A673 (cell line): ENCODE results near the gene MRTFA. TPM values are rescaled to one million over a fixed set of nuclear protein-coding genes. Genes with fewer than 3 reads are reported as not detected.

Experiments
- BruUV-seq: library from RNA; stranded (reverse); fragments of 400-500 nt; replicated peaks from 2 replicates; lab custom pipeline; 2021; lab: Mats Ljungman, UMichigan
- CTCF ChIA-PET: fragments of 300-600 bp; sonication (Branson Sonifier 250); formaldehyde crosslinking; loops from one replicate; lab custom pipeline; 2022; ENCODE audit warnings: antibody characterized with exemption; lab: Charles Lee
- POLR2A ChIA-PET: fragments of 300-600 bp; sonication (Branson Sonifier 250); formaldehyde crosslinking; loops from one replicate; lab custom pipeline; 2022; ENCODE audit warnings: antibody characterized with exemption; ENCODE audit not compliant: low non-redundant PET; lab: Charles Lee
- DNase-seq: peaks from one replicate; pipeline ENCODE4 v3.0.0-alpha.2; 2015; ENCODE audit warnings: low spot score
- H3K27ac ChIP-seq: fragments of 200-600 bp; sonication (generic); 2 replicates; pipeline ENCODE4 v1.5.1; 2016; ENCODE audit warnings: mixed run types, low read depth, mild to moderate bottlenecking, mixed read lengths, antibody characterized with exemption, low read length; ENCODE audit not compliant: poor library complexity, severe bottlenecking
- H3K27me3 ChIP-seq: fragments of 200-600 bp; sonication (generic); replicated peaks from 2 replicates; pipeline ENCODE4 v1.6.1; 2017; ENCODE audit warnings: mixed run types, low read depth, mild to moderate bottlenecking, mixed read lengths, antibody characterized with exemption, low read length; ENCODE audit not compliant: insufficient read depth, poor library complexity
- H3K36me3 ChIP-seq: fragments of 200-600 bp; sonication (generic); 2 replicates; pipeline ENCODE4 v1.6.1; 2016; ENCODE audit warnings: mixed run types, mild to moderate bottlenecking, mixed read lengths, antibody characterized with exemption, low read length; ENCODE audit not compliant: insufficient read depth, poor library complexity, severe bottlenecking
- H3K4me1 ChIP-seq: fragments of 200-600 bp; sonication (generic); 2 replicates; pipeline ENCODE4 v1.6.1; 2017; ENCODE audit warnings: mixed run types, mild to moderate bottlenecking, mixed read lengths, antibody characterized with exemption, low read length; ENCODE audit not compliant: insufficient read depth, poor library complexity, severe bottlenecking
- H3K4me3 ChIP-seq: fragments of 200-600 bp; sonication (generic); 2 replicates; pipeline ENCODE4 v1.5.1; 2016; ENCODE audit warnings: low read depth, mixed run types, mild to moderate bottlenecking, mixed read lengths, low read length; ENCODE audit not compliant: poor library complexity, severe bottlenecking
- H3K9me3 ChIP-seq: fragments of 200-600 bp; sonication (generic); 2 replicates; pipeline ENCODE4 v1.6.1; 2016; ENCODE audit warnings: mixed run types, low read depth, mild to moderate bottlenecking, mixed read lengths, antibody characterized with exemption, low read length; ENCODE audit not compliant: poor library complexity, severe bottlenecking
- EZH2 ChIP-seq: fragments of 200-600 bp; sonication (generic); IDR thresholded peaks from 2 replicates; pipeline ENCODE4 v1.6.1; 2017; ENCODE audit warnings: borderline replicate concordance, low read depth, mild to moderate bottlenecking, mixed read lengths, antibody characterized with exemption, low read length; ENCODE audit not compliant: poor library complexity, severe bottlenecking
- intact Hi-C: fragments of 100-400 bp; cut with micrococcal nuclease; formaldehyde crosslinking; loops from one replicate; pipeline ENCODE4 v1.10.0; 2022; ENCODE audit not compliant: unreplicated experiment
- total RNA-seq: library from RNA; stranded (reverse); gene quantifications from 2 replicates; pipeline ENCODE4 v1.2.3, GENCODE V29; 2021
- TF ChIP-seq, protein P1 (sequence below): fragments of 300-800, 200-600 bp; sonication (generic); conservative IDR thresholded peaks from 2 replicates; pipeline ENCODE4 v1.5.1; 2017; ENCODE audit warnings: low read depth, mild to moderate bottlenecking, antibody characterized with exemption, low read length, moderate library complexity, mixed read lengths

MRTFA gene
- total RNA-seq, 1 experiment from 2014 or later = 35.8 TPM

- Histone ChIP-seq H3K27ac (no peak overlapping the region), H3K27me3 (no peaks in the 10 kb centered on the region), H3K4me3 (no peak overlapping the region), H3K9me3 (no peaks in the 10 kb centered on the region), H3K36me3 (no peaks in the 10 kb centered on the region), H3K4me1 (no peaks in the 10 kb centered on the region)
- intact Hi-C loops = no loop called here
- CTCF ChIA-PET = no interaction called here
- POLR2A ChIA-PET = interaction anchor here (0.7 kb wide), 1 partner anchor 98 kb away, joined by 4 read pairs; no protein-coding TSS in a partner anchor
- TF ChIP-seq EZH2 = no peak
- TF ChIP-seq, protein P1, sequence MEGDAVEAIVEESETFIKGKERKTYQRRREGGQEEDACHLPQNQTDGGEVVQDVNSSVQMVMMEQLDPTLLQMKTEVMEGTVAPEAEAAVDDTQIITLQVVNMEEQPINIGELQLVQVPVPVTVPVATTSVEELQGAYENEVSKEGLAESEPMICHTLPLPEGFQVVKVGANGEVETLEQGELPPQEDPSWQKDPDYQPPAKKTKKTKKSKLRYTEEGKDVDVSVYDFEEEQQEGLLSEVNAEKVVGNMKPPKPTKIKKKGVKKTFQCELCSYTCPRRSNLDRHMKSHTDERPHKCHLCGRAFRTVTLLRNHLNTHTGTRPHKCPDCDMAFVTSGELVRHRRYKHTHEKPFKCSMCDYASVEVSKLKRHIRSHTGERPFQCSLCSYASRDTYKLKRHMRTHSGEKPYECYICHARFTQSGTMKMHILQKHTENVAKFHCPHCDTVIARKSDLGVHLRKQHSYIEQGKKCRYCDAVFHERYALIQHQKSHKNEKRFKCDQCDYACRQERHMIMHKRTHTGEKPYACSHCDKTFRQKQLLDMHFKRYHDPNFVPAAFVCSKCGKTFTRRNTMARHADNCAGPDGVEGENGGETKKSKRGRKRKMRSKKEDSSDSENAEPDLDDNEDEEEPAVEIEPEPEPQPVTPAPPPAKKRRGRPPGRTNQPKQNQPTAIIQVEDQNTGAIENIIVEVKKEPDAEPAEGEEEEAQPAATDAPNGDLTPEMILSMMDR = no peak
- no TSS peak for BruUV-seq
- no peak for DNase-seq
Measured at GRCh38 chr22:40463017-40463631, 173.4 kb downstream of the MRTFA start.

DNA sequence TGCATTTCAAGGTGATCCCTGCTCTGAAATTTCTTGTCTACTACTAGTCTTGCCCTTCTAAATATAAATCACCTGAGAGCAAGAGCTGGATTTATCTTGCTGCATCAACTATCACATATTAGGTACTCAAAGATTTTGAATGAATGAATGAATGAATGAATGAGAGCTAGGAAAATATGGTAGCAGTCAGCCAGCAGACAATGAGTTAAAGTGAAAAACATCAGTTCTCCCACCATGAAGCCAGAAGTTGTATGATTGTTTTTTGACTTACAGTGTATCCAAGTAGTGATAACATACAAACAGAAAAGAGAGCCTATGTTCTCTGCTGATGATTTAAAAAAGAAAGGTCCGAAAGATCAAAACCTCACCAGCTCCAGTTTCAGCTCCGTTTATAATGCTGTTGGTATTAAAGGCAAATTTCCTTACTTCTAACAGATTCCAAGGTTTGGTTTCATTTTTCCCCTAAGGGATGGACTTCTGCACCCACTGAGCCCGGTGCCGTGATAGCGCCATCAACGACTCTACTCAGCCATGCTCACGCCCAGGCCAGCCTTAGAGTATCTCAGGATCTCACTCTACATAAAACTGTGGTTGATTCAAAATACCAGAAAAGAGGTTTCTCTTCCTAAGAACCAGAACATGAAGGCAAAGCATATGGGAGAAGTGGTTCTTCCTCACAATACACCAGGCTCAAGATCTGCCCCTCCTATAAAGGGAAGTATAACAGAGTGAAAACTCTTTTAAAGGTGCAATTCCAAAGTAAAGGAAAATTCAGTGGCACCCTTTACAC is 174.1 kb downstream of the MRTFA start:
- H3K4me3 ChIP-seq = no peak overlapping the region
- no TSS peak for BruUV-seq
- no peak for DNase-seq
- ChIA-PET CTCF (no interaction called here), POLR2A (interaction anchor here (0.7 kb wide), 1 partner anchor 97 kb away, joined by 4 read pairs; no protein-coding TSS in a partner anchor)
- no peaks in the 10 kb centered on the region for H3K9me3 ChIP-seq
- H3K4me1 ChIP-seq = no peaks in the 10 kb centered on the region
- no peak for TF ChIP-seq EZH2
- TF ChIP-seq, protein P1 = no peak
- no peaks in the 10 kb centered on the region for H3K27me3 ChIP-seq
- no peak overlapping the region for H3K27ac ChIP-seq
- intact Hi-C loops = no loop called here
- H3K36me3 ChIP-seq = no peaks in the 10 kb centered on the region

GRCh38 chr22:40453671-40454070 is 182.8 kb downstream of the MRTFA start:
- Histone ChIP-seq H3K4me1 (peaks cover 15% of the 10 kb centered on the region), H3K27me3 (no peaks in the 10 kb centered on the region), H3K36me3 (no peaks in the 10 kb centered on the region), H3K27ac (no peak overlapping the region), H3K4me3 (no peak overlapping the region), H3K9me3 (no peaks in the 10 kb centered on the region)
- TF ChIP-seq, protein P1 = no peak
- TF ChIP-seq EZH2 = no peak
- intact Hi-C loops = no loop called here
- CTCF ChIA-PET = interaction anchor here (1.1 kb wide), 1 partner anchor 17 kb away, joined by 3 read pairs; no protein-coding TSS in a partner anchor
- no peak for DNase-seq
- BruUV-seq = no TSS peak
- POLR2A ChIA-PET = no interaction called here
